Measurements from ENCODE around the gene SUOX. TPM values are rescaled to one million over a fixed set of nuclear protein-coding genes. Genes with fewer than 3 reads are reported as not detected.
"Not testable (repeated sequence)": the region's sequence is repeated elsewhere in the genome, so short reads cannot be mapped to it uniquely, and the experiment has no call there.

The SUOX gene
- total and polyA plus RNA-seq, 9 donors = 13.1 to 19.3 (median 15.1) TPM

DNA sequence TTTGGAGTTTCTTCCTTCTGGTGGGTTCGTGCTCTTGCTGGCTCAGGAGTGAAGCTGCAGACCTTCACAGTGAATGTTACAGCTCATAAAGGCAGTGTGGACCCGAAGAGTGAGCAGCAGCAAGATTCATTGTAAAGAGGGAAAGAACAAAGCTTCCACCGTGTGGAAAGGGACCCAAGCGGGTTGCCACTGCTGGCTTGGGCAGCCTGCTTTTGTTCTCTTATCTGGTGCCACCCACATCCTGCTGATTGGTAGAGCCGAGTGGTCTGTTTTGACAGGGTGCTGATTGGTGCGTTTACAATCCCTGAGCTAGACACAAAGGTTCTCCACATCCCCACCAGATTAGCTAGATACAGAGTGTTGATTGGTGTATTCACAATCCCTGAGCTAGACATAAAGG, 2.4 kb downstream of the SUOX start:
- H3K36me3 ChIP-seq (ENCODE audit: control insufficient read depth, insufficient read depth, low read length) = peaks cover 38% of the 10 kb centered on the region

DNA sequence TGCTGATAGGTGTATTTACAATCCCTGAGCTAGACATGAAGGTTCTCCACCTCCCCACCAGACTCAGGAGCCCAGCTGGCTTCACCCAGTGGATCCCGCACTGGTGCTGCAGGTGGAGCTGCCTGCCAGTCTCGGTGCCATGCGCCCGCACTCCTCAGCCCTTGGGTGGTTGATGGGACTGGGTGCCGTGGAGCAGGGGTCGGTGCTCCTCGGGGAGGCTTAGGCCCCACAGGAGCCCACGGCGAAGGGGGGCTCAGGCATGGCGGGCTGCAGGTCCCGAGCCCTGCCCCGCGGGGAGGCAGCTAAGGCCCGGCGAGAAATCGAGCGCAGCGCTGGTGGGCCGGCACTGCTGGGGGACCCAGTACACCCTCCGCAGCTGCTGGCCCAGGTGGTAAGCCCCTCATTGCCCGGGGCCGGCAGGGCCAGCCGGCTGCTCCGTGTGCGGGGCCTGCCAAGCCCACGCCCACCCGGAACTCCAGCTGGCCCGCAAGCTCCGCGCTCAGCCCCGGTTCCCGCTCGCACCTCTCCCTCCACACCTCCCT, 3.0 kb downstream of the SUOX start:
- Histone ChIP-seq H3K36me3 (ENCODE audit: control insufficient read depth, insufficient read depth, low read length) (peaks cover 42% of the 10 kb centered on the region), H3K4me1 (ENCODE audit: control insufficient read depth, insufficient read depth, low read length) (peaks cover 10% of the 10 kb centered on the region)
- not testable (repeated sequence) for H3K27ac ChIP-seq (ENCODE audit: low read length); DNase-seq; H3K9me3 ChIP-seq (replicated peaks; ENCODE audit: control insufficient read depth, low read depth, low read length); H3K27me3 ChIP-seq (ENCODE audit: control insufficient read depth, insufficient read depth, low read length); H3K4me3 ChIP-seq (ENCODE audit: low read length)
- 94% methylated on average over 21 of the region's 33 CpGs for WGBS (ENCODE audit: insufficient coverage)

More for the DNA sequence above, 2.4 kb downstream of the SUOX start:
- H3K27ac ChIP-seq (ENCODE audit: low read length); H3K4me3 ChIP-seq (ENCODE audit: low read length); DNase-seq; H3K27me3 ChIP-seq (ENCODE audit: control insufficient read depth, insufficient read depth, low read length); H3K9me3 ChIP-seq (replicated peaks; ENCODE audit: control insufficient read depth, low read depth, low read length): not testable (repeated sequence)
- peaks cover 10% of the 10 kb centered on the region for H3K4me1 ChIP-seq (ENCODE audit: control insufficient read depth, insufficient read depth, low read length)
- 87% methylated on average over 2 of the region's 6 CpGs for WGBS (ENCODE audit: insufficient coverage)

DNA sequence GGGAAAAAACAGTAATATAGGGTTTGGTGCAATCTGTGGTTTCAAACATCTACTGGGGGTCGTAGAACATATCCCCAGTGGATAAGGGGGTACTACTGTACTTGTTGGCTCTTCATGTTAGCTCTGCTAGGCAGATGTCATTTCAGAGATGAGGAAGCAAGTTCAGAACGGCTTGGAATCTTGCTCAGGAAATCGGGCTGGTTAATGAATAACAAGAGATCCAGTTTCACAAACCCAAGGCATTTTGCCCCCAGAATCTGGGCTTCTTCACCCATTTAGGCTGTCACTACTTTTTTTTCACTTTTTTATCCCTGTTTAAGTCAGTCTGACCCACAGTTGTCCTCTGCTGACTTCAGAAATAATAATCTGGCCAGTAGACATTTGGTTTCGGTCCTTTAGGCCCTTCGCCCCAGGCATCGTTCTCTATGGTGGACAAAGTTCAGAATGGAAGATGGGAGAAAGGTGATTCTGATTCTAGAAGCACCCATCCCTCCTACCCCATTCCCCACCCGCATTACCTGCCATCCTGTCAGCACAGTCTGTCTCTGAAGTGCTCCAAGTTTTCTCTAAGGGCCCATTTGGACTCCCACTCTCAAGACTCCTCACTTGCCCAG, 4.5 kb downstream of the SUOX start:
- H3K4me1 ChIP-seq (ENCODE audit: control insufficient read depth, insufficient read depth, low read length) = peaks cover 8% of the 10 kb centered on the region
- H3K9me3 ChIP-seq (replicated peaks; ENCODE audit: control insufficient read depth, low read depth, low read length) = no peaks in the 10 kb centered on the region
- WGBS (ENCODE audit: insufficient coverage) = 67% methylated on average over 3 of the region's 7 CpGs
- H3K27ac ChIP-seq (ENCODE audit: low read length) = no peak overlapping the region
- no peak overlapping the region for H3K4me3 ChIP-seq (ENCODE audit: low read length)
- no peaks in the 10 kb centered on the region for H3K27me3 ChIP-seq (ENCODE audit: control insufficient read depth, insufficient read depth, low read length)
- peaks cover 42% of the 10 kb centered on the region for H3K36me3 ChIP-seq (ENCODE audit: control insufficient read depth, insufficient read depth, low read length)
- no peak for DNase-seq

DNA sequence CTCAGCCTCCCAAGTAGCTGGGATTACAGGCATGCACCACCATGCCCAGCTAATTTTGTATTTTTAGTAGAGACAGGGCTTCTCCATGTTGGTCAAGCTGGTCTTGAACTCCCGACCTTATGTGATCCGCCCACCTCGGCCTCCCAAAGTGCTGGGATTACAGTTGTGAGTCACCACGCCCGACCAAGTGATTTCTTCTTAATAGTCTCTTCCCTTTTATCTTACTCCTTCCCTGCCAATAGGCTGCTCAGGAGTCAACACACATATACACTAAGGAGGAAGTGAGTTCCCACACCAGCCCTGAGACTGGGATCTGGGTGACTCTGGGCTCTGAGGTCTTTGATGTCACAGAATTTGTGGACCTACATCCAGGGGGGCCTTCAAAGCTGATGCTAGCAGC, 6.3 kb downstream of the SUOX start:
- not testable (repeated sequence) for H3K27ac ChIP-seq (ENCODE audit: low read length); DNase-seq; H3K9me3 ChIP-seq (replicated peaks; ENCODE audit: control insufficient read depth, low read depth, low read length); H3K27me3 ChIP-seq (ENCODE audit: control insufficient read depth, insufficient read depth, low read length); H3K4me1 ChIP-seq (ENCODE audit: control insufficient read depth, insufficient read depth, low read length); H3K4me3 ChIP-seq (ENCODE audit: low read length)
- peaks cover 42% of the 10 kb centered on the region for H3K36me3 ChIP-seq (ENCODE audit: control insufficient read depth, insufficient read depth, low read length)
- 74% methylated on average over 3 of the region's 5 CpGs for WGBS (ENCODE audit: insufficient coverage)

DNA sequence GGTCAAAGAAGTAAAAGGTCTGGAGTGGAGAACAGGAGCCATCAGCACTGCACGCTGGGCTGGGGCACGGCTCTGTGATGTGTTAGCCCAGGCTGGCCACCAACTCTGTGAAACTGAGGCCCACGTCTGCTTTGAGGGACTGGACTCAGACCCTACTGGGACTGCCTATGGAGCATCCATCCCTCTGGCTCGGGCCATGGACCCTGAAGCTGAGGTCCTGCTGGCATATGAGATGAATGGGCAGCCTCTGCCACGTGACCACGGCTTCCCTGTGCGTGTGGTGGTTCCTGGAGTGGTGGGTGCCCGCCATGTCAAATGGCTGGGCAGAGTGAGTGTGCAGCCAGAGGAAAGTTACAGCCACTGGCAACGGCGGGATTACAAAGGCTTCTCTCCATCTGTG, 7.1 kb downstream of the SUOX start:
- Histone ChIP-seq H3K27me3 (ENCODE audit: control insufficient read depth, insufficient read depth, low read length) (no peaks in the 10 kb centered on the region), H3K9me3 (replicated peaks; ENCODE audit: control insufficient read depth, low read depth, low read length) (no peaks in the 10 kb centered on the region), H3K4me1 (ENCODE audit: control insufficient read depth, insufficient read depth, low read length) (peaks cover 9% of the 10 kb centered on the region), H3K27ac (ENCODE audit: low read length) (no peak overlapping the region), H3K4me3 (ENCODE audit: low read length) (no peak overlapping the region), H3K36me3 (ENCODE audit: control insufficient read depth, insufficient read depth, low read length) (peaks cover 36% of the 10 kb centered on the region)
- WGBS (ENCODE audit: insufficient coverage) = 88% methylated on average over 8 of the region's 10 CpGs
- DNase-seq = no peak

DNA sequence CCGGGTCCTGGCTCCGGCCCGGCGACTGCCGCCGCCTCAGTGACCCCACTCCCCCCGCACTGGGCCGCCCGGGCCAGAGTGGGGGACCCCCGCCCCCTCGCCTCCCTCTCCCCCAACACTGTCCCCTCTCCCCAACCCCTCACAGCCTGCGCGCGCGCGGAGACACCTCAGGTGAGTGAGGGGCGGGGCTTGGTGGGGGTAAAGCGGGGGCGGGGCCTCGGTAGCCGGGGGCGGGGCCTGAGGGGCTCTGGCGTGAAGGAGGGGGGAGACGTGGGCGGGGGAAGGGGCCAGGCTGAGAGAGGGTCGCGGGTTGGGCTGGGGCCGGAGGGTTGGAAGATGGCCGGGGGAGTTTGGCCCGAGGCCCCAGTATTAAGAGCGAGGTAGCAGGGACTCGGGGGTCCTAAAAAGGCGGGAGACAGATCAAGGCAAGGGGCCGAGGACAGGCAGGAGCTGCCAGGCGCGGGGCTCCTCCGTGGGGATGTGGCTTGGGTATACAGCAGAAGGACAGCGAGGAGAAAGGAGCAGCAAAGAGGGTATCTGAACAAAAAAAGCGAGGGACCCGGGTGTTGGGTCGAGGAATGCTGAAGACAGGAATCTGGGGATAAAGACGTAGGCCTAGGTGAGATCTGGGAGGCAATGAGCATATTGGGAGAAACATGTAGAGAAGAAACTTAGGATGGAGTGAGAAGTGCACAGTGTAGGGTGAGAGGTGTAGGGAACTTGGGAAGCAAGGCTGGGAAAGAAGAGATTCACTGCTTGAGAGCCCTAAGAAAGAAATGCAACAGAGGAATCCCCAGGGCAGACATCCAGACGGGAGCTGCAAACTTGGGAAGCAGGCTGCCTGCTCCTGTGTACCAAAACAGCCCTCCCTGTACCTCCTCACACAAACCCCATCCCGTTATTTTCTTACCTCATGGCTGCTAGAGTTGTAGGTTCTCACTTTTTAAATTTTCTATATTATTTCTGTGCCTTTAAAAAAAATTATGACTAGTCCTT, 10.8 kb downstream of the SUOX start:
- peaks cover 24% of the 10 kb centered on the region for H3K36me3 ChIP-seq (ENCODE audit: control insufficient read depth, insufficient read depth, low read length)
- peak overlapping the region; percentile 56 for H3K4me3 ChIP-seq (ENCODE audit: low read length)
- WGBS (ENCODE audit: insufficient coverage) = under 1% methylated on average over 26 of the region's 44 CpGs
- H3K4me1 ChIP-seq (ENCODE audit: control insufficient read depth, insufficient read depth, low read length) = peaks cover 9% of the 10 kb centered on the region
- DNase-seq = peak; percentile 62
- no peaks in the 10 kb centered on the region for H3K27me3 ChIP-seq (ENCODE audit: control insufficient read depth, insufficient read depth, low read length)
- no peaks in the 10 kb centered on the region for H3K9me3 ChIP-seq (replicated peaks; ENCODE audit: control insufficient read depth, low read depth, low read length)
- peak overlapping the region; percentile 90 for H3K27ac ChIP-seq (ENCODE audit: low read length)

DNA sequence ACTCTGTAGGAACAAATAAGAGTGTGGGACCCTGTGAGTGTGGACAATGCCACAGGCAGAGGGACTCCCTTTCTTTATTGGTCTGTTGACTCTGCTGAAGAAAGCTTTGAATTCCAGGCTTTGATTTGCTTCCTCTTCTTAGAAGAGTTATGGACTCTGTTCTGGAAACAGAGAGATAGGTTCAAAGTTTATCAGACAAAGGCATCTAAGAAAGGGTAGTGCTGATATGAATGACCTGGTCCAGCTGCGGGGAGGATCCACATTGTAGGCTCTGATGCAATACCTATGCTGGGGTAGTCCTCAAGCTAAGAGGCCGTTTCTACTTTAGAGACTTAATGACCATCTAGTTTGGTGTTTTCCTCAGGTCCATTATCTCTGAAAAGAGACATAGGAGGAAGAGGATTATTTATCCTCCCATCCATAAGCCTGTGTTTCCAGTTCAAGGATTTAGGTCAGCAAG, 13.1 kb downstream of the SUOX start:
- Histone ChIP-seq H3K4me1 (ENCODE audit: control insufficient read depth, insufficient read depth, low read length) (peaks cover 9% of the 10 kb centered on the region), H3K4me3 (ENCODE audit: low read length) (no peak overlapping the region), H3K9me3 (replicated peaks; ENCODE audit: control insufficient read depth, low read depth, low read length) (no peaks in the 10 kb centered on the region), H3K27me3 (ENCODE audit: control insufficient read depth, insufficient read depth, low read length) (no peaks in the 10 kb centered on the region), H3K36me3 (ENCODE audit: control insufficient read depth, insufficient read depth, low read length) (peaks cover 4% of the 10 kb centered on the region), H3K27ac (ENCODE audit: low read length) (no peak overlapping the region)
- DNase-seq = no peak
- 43% methylated on average over 1 of the region's 2 CpGs for WGBS (ENCODE audit: insufficient coverage)

DNA sequence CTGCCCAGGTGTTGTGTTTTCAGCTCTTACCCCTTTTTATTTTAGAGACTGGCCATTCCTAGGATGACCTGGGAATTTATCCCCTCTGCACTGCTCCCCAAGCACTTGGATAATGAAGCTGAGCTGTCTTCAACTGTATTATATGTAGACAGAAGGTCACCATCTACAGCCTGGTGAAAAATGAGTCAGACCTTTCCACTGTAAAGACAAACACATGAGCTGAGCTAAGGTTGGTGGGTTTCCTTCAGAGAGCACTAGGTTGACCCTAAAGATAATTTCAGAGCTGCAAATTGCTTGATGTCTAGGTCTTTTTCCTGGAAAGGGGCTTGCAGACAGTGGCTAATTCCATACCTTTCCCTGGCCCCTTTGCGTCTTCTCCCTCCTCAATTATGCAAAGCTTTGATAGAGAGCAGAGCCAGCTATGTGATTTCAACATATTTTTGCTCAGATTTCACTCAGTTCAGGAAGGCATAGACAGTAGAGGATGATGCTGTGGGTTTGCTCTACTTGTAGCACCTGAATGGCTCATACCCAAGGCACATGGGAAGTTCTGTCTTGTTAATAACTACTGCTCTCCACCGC, 14.5 kb downstream of the SUOX start:
- peaks cover 2% of the 10 kb centered on the region for H3K36me3 ChIP-seq (ENCODE audit: control insufficient read depth, insufficient read depth, low read length)
- no peak overlapping the region for H3K27ac ChIP-seq (ENCODE audit: low read length)
- no peak for DNase-seq
- H3K4me3 ChIP-seq (ENCODE audit: low read length) = no peak overlapping the region
- WGBS (ENCODE audit: insufficient coverage) = no CpG with 5 or more reads among the region's 2 CpGs
- H3K9me3 ChIP-seq (replicated peaks; ENCODE audit: control insufficient read depth, low read depth, low read length) = no peaks in the 10 kb centered on the region
- H3K4me1 ChIP-seq (ENCODE audit: control insufficient read depth, insufficient read depth, low read length) = peaks cover 9% of the 10 kb centered on the region
- H3K27me3 ChIP-seq (ENCODE audit: control insufficient read depth, insufficient read depth, low read length) = no peaks in the 10 kb centered on the region

DNA sequence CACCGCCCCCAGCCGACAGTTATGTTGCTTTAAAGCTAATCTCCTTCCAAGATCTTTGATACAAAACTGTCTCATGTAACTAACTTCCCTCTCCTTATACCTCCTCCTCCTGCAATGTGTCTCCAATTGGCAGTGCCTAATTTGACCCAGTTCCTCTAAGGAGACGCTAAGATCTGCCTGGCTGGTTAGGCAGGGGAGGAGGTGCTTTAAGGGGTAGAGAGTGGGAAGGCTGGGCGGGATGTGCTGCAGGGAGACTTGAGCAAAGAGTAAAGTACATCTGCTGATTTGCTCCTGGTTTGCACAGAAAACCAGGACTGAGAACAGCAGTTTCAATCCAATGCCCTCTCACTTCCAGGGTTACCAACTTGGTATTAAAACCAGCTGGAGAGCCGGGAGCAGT, 16.4 kb downstream of the SUOX start:
- Histone ChIP-seq H3K4me1 (ENCODE audit: control insufficient read depth, insufficient read depth, low read length) (no peaks in the 10 kb centered on the region), H3K27me3 (ENCODE audit: control insufficient read depth, insufficient read depth, low read length) (no peaks in the 10 kb centered on the region), H3K27ac (ENCODE audit: low read length) (no peak overlapping the region), H3K36me3 (ENCODE audit: control insufficient read depth, insufficient read depth, low read length) (peaks cover 2% of the 10 kb centered on the region), H3K4me3 (ENCODE audit: low read length) (no peak overlapping the region), H3K9me3 (replicated peaks; ENCODE audit: control insufficient read depth, low read depth, low read length) (no peaks in the 10 kb centered on the region)
- DNase-seq = no peak
- WGBS (ENCODE audit: insufficient coverage) = 67% methylated on average over 4 of the region's 5 CpGs

DNA sequence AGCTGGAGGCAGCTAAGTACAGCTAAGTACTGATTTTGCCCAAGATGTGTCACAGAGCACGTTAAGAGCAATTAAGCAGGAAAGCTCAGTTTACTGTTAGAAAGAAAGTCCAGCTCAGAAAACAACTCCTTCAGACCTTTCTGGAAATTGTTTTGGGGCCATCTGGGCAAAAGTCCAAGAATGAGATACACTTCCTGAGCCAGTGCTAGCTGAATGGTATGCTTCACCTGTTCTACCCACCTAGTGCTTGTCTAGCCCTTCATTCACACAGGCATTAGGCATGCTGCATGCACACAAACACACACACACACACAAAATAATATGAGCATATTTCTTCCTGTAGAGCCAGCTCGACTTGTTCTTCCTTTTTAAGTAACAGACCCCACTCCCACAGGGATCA, 17.1 kb downstream of the SUOX start:
- Histone ChIP-seq H3K4me3 (ENCODE audit: low read length) (no peak overlapping the region), H3K9me3 (replicated peaks; ENCODE audit: control insufficient read depth, low read depth, low read length) (no peaks in the 10 kb centered on the region), H3K36me3 (ENCODE audit: control insufficient read depth, insufficient read depth, low read length) (peaks cover 2% of the 10 kb centered on the region), H3K4me1 (ENCODE audit: control insufficient read depth, insufficient read depth, low read length) (no peaks in the 10 kb centered on the region), H3K27ac (ENCODE audit: low read length) (no peak overlapping the region), H3K27me3 (ENCODE audit: control insufficient read depth, insufficient read depth, low read length) (no peaks in the 10 kb centered on the region)
- 29% methylated on average over 2 of the region's 2 CpGs for WGBS (ENCODE audit: insufficient coverage)
- no peak for DNase-seq

Data from muscle of leg (tissue), 11 donors.